Pancreas (tissue), 10 donors: ENCODE data around the gene TICRR. TPM values are rescaled to one million over a fixed set of nuclear protein-coding genes. Genes with fewer than 3 reads are reported as not detected.

Source experiments
- ATAC-seq, 4 donors: fragments of 200-7000 bp; cut with Tn5 transposase; one replicate each; pipeline versions ENCODE4 v1.8.0 to v1.9.1; 2020; ENCODE audit warnings: mild to moderate bottlenecking in 4 of 4, moderate library complexity in 4 of 4
- DNase-seq, 6 donors: peaks; one replicate each; pipeline ENCODE4 v3.0.0-alpha.2; 2020
- FAIRE-seq: peaks from 2 replicates; lab custom pipeline; 2012; peaks lifted over from hg19 to GRCh38; lab: Jason Lieb, UNC
- H3K27ac ChIP-seq, 4 donors: fragments of 200-600 bp; sonication (generic); 1 replicate in 3 of 4; 2 replicates in 1 of 4; pipeline versions ENCODE4 v1.5.0 to v1.8.0; 2020
- H3K27me3 ChIP-seq, 4 donors: fragments of 200-600 bp; one replicate each; pipeline ENCODE4 v1.8.0; 2021
- H3K36me3 ChIP-seq, 3 donors: fragments of 200-600 bp; sonication (generic) in 1 of 3; one replicate each; pipeline versions ENCODE4 v1.5.0 to v1.8.0; 2020 to 2021
- H3K4me1 ChIP-seq, 3 donors: fragments of 200-600 bp; one replicate each; pipeline ENCODE4 v1.8.0; 2021
- H3K4me3 ChIP-seq, 4 donors: fragments of 200-600 bp; sonication (generic) in 2 of 4; one replicate each; pipeline versions ENCODE4 v1.5.0 to v1.8.0; 2020 to 2021
- H3K9me3 ChIP-seq, 4 donors: fragments of 200-600 bp; one replicate each; pipeline ENCODE4 v1.8.0; 2021
- CTCF ChIP-seq, 4 donors: fragments of 200-600 bp; sonication (generic) in 3 of 4; IDR thresholded peaks; one replicate each; pipeline versions ENCODE4 v1.5.0 to v1.8.0; 2021; ENCODE audit warnings: antibody characterized with exemption in 4 of 4
- WGBS, 2 donors: extraction: QIAGEN DNeasy Blood & Tissue Kit; methylation state at CpG; one replicate each; pipeline ENCODE4 v1.1.7; 2013; 5-methylcytosine and 5-hydroxymethylcytosine counted together
- intact Hi-C, 3 donors: fragments of 100-400 bp; cut with DNase I; formaldehyde crosslinking; loops; one replicate each; pipeline versions ENCODE4 v1.11.1 to v1.14.2; 2022
- polyA plus RNA-seq, 2 donors: library from polyadenylated mRNA; stranded (reverse); fragments of 200-250 nt; gene quantifications; one replicate each; pipeline ENCODE4 v1.2.3, GENCODE V29; 2013
- total RNA-seq, 6 donors: library from RNA; stranded (reverse); fragmentation: NEBNext Ultra II Directional in 4 of 6; extraction: Animal tissue kit (Norgen Biotek cat#: 25700) in 4 of 6; gene quantifications; one replicate each; pipeline versions ENCODE4 v1.2.1 to v1.2.4, GENCODE V29; 2021 to 2023
- donor health status: healthy with polysubstance abuse.
- donor health status: DM: no; HTN: no; CAD: no; lungs with moderate emphysema.
- donor health status: DM: no; HTN: no; CAD: no.
- donor health status: control.
- donor health status: control.
- donor health status: Bipolar disorder and iron deficiency.
- donor health status: DM: yes; HTN: yes; CAD: no.
- donor health status: DM: no; HTN: no; CAD: no.
- donor health status: DM: no; HTN: no; CAD: no.
- donor health status: DM: yes; HTN: yes; CAD: no.

The TICRR gene
- total and polyA plus RNA-seq, 8 donors, result 0.03 to 0.18 (median 0.13) TPM; not detected in 3

DNA sequence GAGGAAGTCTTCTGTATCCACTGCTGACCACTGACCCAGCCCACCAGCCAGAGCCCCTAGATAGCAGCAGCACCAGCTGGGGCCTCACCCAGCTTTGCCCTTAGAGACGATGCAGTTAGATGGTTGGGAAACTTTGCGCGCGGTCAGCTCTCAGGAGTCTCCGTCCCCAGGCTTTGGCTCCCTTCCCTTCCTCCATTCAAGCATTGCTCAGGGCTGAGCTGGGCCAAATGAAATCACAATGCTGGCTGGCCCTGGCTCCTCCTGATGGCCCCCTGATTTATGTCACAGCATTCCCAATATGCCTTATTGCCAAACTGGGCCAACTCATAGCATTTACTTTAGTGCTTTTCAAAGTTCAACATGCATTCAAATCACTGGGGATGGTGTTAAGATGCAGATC lies 44.3 kb upstream of the TICRR start:
- no peaks in the 10 kb centered on the region for H3K27me3 ChIP-seq
- H3K36me3 ChIP-seq, result no peaks in the 10 kb centered on the region
- intact Hi-C loops, result no loop called here
- ATAC-seq (no peak), DNase-seq (no peak), FAIRE-seq (no peak)
- 90 to 96% methylated on average over 5 of the region's 5 CpGs for WGBS, 2 donors
- H3K4me1 ChIP-seq, result no peaks in the 10 kb centered on the region
- H3K9me3 ChIP-seq, result no peaks in the 10 kb centered on the region
- no peak overlapping the region for H3K4me3 ChIP-seq
- no peak for TF ChIP-seq CTCF (IDR thresholded peaks at IDR 0.05)
- no peak overlapping the region for H3K27ac ChIP-seq

GRCh38 chr15:89531796-89532537 lies 43.3 kb upstream of the TICRR start:
- intact Hi-C loops, result no loop called here
- 78 to 85% methylated on average over 6 of the region's 6 CpGs for WGBS, 2 donors
- no peak for DNase-seq
- Histone ChIP-seq H3K4me1 (no peaks in the 10 kb centered on the region), H3K27me3 (no peaks in the 10 kb centered on the region), H3K27ac (no peak overlapping the region), H3K36me3 (no peaks in the 10 kb centered on the region), H3K4me3 (no peak overlapping the region), H3K9me3 (no peaks in the 10 kb centered on the region)
- FAIRE-seq, result no peak
- no peak for TF ChIP-seq CTCF (IDR thresholded peaks at IDR 0.05)
- no peak for ATAC-seq

GRCh38 chr15:89533861-89534544 lies 41.3 kb upstream of the TICRR start:
- FAIRE-seq (no peak), DNase-seq (no peak), ATAC-seq (no peak)
- no peaks in the 10 kb centered on the region for H3K4me1 ChIP-seq
- no peaks in the 10 kb centered on the region for H3K27me3 ChIP-seq
- no peaks in the 10 kb centered on the region for H3K9me3 ChIP-seq
- H3K4me3 ChIP-seq, result no peak overlapping the region
- H3K27ac ChIP-seq, result no peak overlapping the region
- 80 to 89% methylated on average over 4 of the region's 4 CpGs for WGBS, 2 donors
- H3K36me3 ChIP-seq, result no peaks in the 10 kb centered on the region
- no peak for TF ChIP-seq CTCF (IDR thresholded peaks at IDR 0.05)
- intact Hi-C loops, result no loop called here

- Histone ChIP-seq H3K36me3 (no peaks in the 10 kb centered on the region), H3K27me3 (no peaks in the 10 kb centered on the region), H3K27ac (no peak overlapping the region), H3K4me3 (no peak overlapping the region), H3K4me1 (no peaks in the 10 kb centered on the region), H3K9me3 (no peaks in the 10 kb centered on the region)
- no peak for ATAC-seq
- TF ChIP-seq CTCF (IDR thresholded peaks at IDR 0.05), result no peak
- DNase-seq, result no peak
- intact Hi-C loops, result no loop called here
- FAIRE-seq, result no peak
- WGBS, 2 donors, result 55 to 79% methylated on average over 2 of the region's 2 CpGs
These were observed 36.2 kb upstream of the TICRR start for GRCh38 chr15:89539027-89539426.

GRCh38 chr15:89542369-89542768 lies 32.9 kb upstream of the TICRR start:
- no peak for FAIRE-seq
- Histone ChIP-seq H3K4me3 (no peak overlapping the region), H3K27me3 (no peaks in the 10 kb centered on the region), H3K36me3 (no peaks in the 10 kb centered on the region), H3K9me3 (no peaks in the 10 kb centered on the region), H3K27ac (no peak overlapping the region), H3K4me1 (no peaks in the 10 kb centered on the region)
- intact Hi-C loops, result no loop called here
- WGBS, 2 donors, result 61 to 72% methylated on average over 3 of the region's 3 CpGs
- no peak for DNase-seq
- ATAC-seq, result no peak
- TF ChIP-seq CTCF (IDR thresholded peaks at IDR 0.05), result no peak
